ENCODE measurements around the gene ZNF200.
"Not testable (repeated sequence)": the region's sequence is repeated elsewhere in the genome, so short reads cannot be mapped to it uniquely, and the experiment has no call there.

ZNF200 gene

GRCh38 chr16:3198334-3199072 lies 36.5 kb downstream of the ZNF200 start:
- DNase-seq, result no peak

GRCh38 chr16:3197694-3198333 lies 37.1 kb downstream of the ZNF200 start:
- not testable (repeated sequence) for DNase-seq

GRCh38 chr16:3195975-3196374 lies 39.0 kb downstream of the ZNF200 start:
- DNase-seq, result no peak

- no peak for DNase-seq
Measured at GRCh38 chr16:3194792-3195191, 40.2 kb downstream of the ZNF200 start.

- no peak for DNase-seq
Measured at GRCh38 chr16:3193221-3194212, 41.4 kb downstream of the ZNF200 start.

GRCh38 chr16:3192476-3193019 lies 42.4 kb downstream of the ZNF200 start:
- no peak for DNase-seq

GRCh38 chr16:3190949-3191353 lies 44.0 kb downstream of the ZNF200 start:
- no peak for DNase-seq

- no peak for DNase-seq
Measured at GRCh38 chr16:3189869-3190268, 45.1 kb downstream of the ZNF200 start.

- peak in 1 of 4 experiments; percentile 32 for DNase-seq
Measured at GRCh38 chr16:3188925-3189825, 45.8 kb downstream of the ZNF200 start.

GRCh38 chr16:3188675-3188924 lies 46.4 kb downstream of the ZNF200 start:
- DNase-seq, result no peak

GRCh38 chr16:3187798-3188674 lies 46.9 kb downstream of the ZNF200 start, which contains the start of gene OR1F1:
TSS of gene OR1F1 (plus strand) at chr16:3188204.
- DNase-seq, result peak in 1 of 4 experiments; percentile 36

GRCh38 chr16:3186946-3187690 lies 47.8 kb downstream of the ZNF200 start:
- DNase-seq, result no peak

- DNase-seq, result no peak
Measured at GRCh38 chr16:3183445-3184139, 51.4 kb downstream of the ZNF200 start.

- DNase-seq, result peak in 1 of 4 experiments; percentile 39
Measured at GRCh38 chr16:3182608-3183444, 52.1 kb downstream of the ZNF200 start.

- not testable (repeated sequence) for DNase-seq
Measured at GRCh38 chr16:3182293-3182607, 52.7 kb downstream of the ZNF200 start.

- DNase-seq, result no peak
Measured at GRCh38 chr16:3180445-3180878, 54.5 kb downstream of the ZNF200 start.

GRCh38 chr16:3179651-3180050 lies 55.3 kb downstream of the ZNF200 start:
- DNase-seq, result no peak

GRCh38 chr16:3175157-3176093 lies 59.5 kb downstream of the ZNF200 start:
- DNase-seq, result no peak
